Sigmoid colon (tissue), 4 donors: ENCODE measurements around the gene BDH2.

ENCODE experiments used
- POLR2A ChIP-seq, 2 donors: fragments of 450-650 bp; IDR thresholded peaks; one replicate each; pipeline ENCODE4 v1.6.1; 2016; ENCODE audit warnings: antibody characterized with exemption in 2 of 2, mild to moderate bottlenecking in 2 of 2, moderate library complexity in 2 of 2
- POLR2AphosphoS5 ChIP-seq, 4 donors: sonication (generic); formaldehyde crosslinking; IDR thresholded peaks; one replicate each; pipeline ENCODE4 v1.6.1; 2017; ENCODE audit warnings: antibody characterized with exemption in 4 of 4
- TF ChIP-seq, protein P1 (sequence below), 4 experiments: fragments of 450-650 bp in 3 of 4; fragments of 200-600 bp in 1 of 4; IDR thresholded peaks; one replicate each; pipeline ENCODE4 v1.5.1; 2016 to 2019; ENCODE audit warnings: antibody characterized with exemption in 4 of 4, mild to moderate bottlenecking in 3 of 4, moderate library complexity in 2 of 4

DNA sequence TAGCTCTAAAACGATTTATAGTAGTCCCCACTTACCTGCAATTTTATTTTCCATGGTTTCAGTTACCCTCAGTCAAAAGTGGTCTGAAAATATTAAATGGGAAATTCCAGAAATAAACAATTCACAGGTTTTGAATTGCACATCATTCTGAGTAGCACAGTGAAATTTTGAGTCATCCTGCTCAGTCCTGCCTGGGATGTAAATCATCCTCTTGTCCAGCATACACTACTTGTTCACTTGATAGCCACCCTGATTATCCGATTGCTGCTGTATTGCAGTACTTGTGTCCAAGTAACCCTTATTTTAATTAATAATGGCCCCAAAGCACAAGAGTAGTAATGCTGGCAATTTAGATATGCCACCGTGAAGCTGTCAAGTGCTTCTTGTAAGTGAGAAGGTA, 23.5 kb upstream of the BDH2 start:
- TF ChIP-seq, protein P1, sequence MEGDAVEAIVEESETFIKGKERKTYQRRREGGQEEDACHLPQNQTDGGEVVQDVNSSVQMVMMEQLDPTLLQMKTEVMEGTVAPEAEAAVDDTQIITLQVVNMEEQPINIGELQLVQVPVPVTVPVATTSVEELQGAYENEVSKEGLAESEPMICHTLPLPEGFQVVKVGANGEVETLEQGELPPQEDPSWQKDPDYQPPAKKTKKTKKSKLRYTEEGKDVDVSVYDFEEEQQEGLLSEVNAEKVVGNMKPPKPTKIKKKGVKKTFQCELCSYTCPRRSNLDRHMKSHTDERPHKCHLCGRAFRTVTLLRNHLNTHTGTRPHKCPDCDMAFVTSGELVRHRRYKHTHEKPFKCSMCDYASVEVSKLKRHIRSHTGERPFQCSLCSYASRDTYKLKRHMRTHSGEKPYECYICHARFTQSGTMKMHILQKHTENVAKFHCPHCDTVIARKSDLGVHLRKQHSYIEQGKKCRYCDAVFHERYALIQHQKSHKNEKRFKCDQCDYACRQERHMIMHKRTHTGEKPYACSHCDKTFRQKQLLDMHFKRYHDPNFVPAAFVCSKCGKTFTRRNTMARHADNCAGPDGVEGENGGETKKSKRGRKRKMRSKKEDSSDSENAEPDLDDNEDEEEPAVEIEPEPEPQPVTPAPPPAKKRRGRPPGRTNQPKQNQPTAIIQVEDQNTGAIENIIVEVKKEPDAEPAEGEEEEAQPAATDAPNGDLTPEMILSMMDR (IDR thresholded peaks at IDR 0.05) = no peak
- no peak for TF ChIP-seq POLR2A (IDR thresholded peaks at IDR 0.05)
- no peak for TF ChIP-seq POLR2AphosphoS5 (IDR thresholded peaks at IDR 0.05)
